GM19324 (cell line): ENCODE measurements around the gene AFF4.
"Not testable (repeated sequence)": the region's sequence is repeated elsewhere in the genome, so short reads cannot be mapped to it uniquely, and the experiment has no call there.

ENCODE experiments used
- ATAC-seq: cut with Tn5 transposase; IDR thresholded peaks from one replicate; pipeline ENCODE4 v1.9.1; 2021; ENCODE audit warnings: mild to moderate bottlenecking, moderate library complexity; ENCODE audit not compliant: unreplicated experiment, low FRiP score

AFF4 gene

GRCh38 chr5:132956166-132956799 lies 7.2 kb downstream of the AFF4 start:
- ATAC-seq, result not testable (repeated sequence)

DNA sequence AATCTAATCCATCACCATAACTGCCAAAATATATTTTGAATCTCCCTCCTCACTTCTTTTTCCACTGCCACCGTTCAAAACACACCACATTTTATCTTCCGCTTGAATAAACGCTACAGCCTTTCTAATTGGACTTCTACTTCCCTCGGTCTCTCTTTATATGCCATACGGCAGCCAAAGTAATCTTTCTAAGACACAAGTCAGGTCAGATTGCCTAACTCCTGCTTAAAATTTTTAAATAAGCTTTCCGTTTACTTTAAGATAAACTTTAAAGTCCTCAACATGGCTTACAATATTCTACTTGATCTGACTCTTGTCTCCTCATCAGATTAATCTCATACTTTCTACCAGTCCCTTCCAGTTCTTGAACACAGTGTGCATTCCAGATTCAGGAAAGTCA lies 9.7 kb downstream of the AFF4 start:
- ATAC-seq, result no peak

DNA sequence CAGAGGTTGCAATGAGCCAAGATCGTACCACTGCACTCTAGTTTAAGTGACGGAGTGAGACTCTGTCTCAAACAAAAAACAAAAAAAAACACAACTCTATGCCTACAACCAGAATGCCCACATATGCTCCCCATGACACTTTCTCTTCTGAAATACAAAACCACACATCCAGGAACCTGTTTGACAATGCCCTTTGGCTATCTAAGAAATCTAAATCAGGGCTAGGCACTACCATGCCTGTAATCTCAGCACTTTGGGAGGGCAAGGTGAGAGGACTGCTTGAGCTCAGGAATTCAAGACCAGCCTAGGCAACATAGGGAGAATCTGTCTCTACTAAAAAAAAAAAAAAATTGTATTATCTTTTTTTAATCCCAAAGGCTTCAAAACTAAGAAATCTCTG lies 10.6 kb downstream of the AFF4 start:
- no peak for ATAC-seq

- no peak for ATAC-seq
Measured at GRCh38 chr5:132951897-132952296, 11.5 kb downstream of the AFF4 start.

DNA sequence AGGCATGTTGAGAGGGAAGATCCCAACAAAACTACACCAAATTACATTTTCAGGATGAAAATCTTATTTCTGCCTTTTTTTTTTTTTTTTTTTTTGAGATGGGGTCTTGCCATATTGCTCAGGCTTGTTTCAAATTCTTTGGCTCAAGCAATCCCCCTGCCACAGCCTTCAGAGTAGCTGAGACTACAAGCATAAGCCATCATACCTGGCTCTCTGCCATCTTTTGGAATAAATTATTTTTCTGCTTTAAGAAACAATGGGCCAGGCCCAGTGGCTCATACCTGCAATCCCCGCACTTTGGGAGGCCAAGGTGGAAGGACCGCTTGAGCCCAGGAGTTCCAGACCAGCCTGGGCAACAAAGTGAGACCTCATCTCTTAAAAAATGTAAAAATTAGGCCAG lies 14.3 kb downstream of the AFF4 start:
- no peak for ATAC-seq

- no peak for ATAC-seq
Measured at GRCh38 chr5:132947671-132948070, 15.8 kb downstream of the AFF4 start.

DNA sequence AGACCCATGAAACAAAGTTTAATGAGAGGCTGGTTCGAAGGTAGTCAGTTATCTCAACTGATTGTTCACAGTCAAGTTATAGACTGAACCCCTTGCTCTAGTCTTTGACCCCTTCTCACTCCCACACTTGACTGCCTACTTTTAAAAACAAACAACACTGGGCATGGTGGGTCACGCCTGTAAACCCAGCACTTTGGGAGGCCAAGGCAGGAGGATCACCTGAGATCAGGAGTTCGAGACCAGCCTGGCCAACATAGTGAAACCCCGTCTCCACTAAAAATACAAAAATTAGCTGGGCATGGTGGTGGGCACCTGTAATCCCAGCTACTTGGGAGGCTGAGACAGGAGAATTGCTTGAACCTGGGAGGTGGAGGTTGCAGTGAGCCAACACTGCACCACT lies 18.1 kb downstream of the AFF4 start:
- not testable (repeated sequence) for ATAC-seq

DNA sequence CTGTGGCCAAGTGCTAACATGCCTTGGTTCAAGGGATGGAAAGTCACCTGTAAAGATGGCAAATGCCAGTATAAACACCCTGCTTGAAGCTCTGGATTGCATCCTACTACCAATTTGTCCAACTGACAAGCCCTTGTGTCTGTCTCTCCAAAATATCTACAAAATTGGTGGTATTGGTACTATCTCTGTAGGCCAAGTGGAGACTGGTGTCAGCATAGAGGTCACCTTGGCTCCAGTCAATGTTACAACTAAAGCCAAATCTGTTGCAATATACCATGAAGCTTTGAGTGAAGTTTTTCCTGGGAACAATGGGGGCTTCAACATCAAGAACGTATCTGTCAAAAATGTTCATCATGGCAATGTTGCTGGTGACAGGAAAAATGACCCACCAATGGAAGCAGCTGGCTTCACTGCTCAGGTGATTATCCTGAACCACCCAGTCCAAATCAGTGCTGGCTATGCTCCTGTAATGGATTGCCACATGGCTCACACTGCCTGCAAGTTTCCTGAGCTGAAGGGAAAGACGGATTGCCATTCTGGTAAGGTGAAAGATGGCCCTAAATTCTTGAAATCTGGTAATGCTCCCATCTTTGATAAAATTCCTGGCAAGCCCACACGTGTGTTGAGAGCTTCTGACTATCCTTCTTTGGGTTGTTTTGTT lies 19.9 kb downstream of the AFF4 start:
- no peak for ATAC-seq

DNA sequence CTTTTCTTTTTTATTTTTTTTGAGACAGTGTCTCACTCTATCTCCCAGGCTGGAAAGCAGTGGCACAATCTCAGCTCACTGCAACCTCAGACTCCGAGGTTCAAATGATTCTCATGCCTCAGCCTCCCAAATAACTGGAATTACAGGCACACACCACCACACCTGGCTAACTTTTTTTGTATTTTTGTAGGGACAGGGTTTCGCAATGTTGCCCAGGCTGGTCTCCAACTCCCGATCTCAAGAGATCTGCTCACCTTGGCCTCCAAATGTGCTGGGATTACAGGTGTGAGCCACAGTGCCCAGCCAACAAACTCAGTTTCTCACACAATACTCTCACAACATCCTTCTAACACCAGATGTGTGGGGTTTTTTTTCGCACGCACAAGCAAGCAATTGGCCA lies 22.1 kb downstream of the AFF4 start:
- ATAC-seq, result no peak

DNA sequence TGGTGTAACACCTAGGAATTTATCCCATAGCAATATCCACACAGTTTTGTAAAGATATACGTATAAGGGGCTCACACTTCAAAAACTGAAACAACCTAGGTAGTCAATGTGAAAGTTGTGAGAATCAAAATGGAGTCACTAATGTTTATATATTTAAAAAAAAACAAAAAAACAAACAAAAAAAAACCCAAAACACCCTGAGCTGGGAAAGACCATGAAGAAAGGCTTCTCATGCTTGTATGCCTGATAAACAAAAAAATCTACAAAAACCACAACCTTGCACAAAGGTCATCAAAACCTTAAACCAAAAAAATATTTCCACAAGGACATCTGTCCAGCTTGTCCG lies 35.4 kb downstream of the AFF4 start:
- ATAC-seq, result no peak

GRCh38 chr5:132927355-132928061 lies 35.9 kb downstream of the AFF4 start:
- ATAC-seq, result no peak

- ATAC-seq, result no peak
Measured at GRCh38 chr5:132926437-132926836, 37.0 kb downstream of the AFF4 start.

- ATAC-seq, result no peak
Measured at GRCh38 chr5:132916086-132916485, 47.3 kb downstream of the AFF4 start.

DNA sequence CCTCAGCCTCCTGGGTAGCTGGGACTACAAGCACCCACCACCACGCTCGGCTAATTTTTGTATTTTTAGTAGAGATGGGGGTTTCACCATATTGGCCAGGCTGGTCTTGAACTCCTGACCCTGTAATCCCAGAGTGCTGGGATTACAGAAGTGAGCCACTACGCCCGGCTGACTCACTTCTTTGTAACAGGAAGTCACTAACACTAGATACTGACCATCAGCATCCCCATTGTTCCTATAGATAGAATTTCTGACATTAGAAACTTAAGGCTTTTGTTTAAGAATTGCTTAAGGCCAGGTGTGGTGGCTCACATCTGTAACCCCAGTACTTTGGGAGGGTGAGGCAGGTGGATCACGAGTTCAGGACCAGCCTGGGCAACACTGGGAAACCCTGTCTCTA lies 47.8 kb downstream of the AFF4 start:
- no peak for ATAC-seq

DNA sequence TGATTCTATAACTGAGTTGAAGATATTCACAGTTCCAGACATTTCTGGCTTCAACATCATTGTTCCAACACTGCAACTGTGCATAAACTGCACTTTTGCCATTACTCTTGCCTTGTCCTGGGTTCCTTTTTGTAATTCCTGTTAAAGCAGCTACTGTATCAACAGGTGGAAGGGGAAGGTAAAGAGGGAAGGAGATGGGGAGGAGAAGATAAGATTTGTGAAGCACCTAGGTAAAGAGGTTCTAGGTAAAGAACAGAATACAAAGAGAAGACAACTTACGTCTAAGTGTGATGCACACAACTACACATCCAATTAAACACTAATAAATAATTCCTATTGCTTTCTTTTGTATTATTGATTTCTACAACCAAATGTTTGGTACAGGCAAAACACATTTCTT lies 53.7 kb downstream of the AFF4 start:
- no peak for ATAC-seq

GRCh38 chr5:132907161-132907560 lies 56.3 kb downstream of the AFF4 start:
- ATAC-seq, result no peak

GRCh38 chr5:132905938-132906337 lies 57.5 kb downstream of the AFF4 start:
- ATAC-seq, result no peak

DNA sequence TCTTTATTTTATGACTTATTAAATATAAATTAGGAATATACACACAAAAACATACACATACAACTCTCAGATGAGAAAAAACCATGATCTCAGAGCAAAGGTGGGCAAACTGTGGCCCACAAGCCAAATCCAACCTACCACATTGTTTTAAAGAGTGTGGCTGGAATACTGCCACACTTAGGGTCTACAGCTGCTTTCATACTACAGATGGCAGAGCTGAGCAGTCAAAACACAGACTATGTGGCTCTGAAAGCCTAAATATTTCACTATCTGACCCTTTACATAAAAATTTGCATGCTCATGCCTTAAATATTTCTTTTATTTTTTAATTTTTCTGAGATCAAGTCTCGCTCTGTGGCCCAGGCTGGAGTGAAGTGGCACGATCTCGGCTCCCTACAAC lies 61.7 kb downstream of the AFF4 start:
- no peak for ATAC-seq

DNA sequence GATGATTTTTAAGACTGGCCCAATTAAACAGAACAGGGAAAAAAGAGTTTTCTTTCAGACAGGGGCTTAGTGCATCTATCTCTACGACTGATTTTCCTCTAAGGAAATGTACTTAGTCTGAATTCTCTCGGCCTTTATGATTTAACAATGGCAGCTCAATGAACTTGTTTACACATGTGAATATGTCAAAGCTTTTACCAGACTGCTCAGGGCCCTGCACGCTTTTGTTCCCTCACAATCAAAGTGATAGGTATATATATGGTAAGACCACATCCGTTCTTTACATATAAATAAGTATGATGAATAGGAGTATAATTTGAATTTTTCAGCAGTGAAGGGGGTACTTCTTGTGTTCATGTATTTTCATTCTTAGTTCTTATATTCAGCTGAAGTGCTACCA lies 62.4 kb downstream of the AFF4 start:
- ATAC-seq, result no peak

- ATAC-seq, result no peak
Measured at GRCh38 chr5:132898094-132898493, 65.3 kb downstream of the AFF4 start.

DNA sequence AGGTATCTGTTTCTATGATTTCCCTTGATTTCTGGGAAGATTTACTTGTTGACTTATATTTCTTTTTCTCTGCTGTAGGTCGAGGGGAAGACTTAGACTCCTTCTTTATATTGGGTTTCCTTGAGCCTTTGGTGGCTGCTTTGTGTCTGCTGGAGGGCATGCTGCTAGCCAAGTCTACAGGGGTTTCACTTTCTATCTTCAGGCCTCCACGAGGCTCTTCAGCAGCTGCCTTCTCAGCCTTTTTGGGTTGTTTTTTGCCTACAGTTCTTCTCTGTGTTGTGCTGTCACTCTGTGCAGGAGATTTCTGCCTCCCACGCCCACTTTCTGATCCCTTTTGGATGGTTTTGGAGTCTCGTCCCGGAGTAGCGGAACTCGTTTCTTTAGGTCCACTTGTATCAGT lies 66.7 kb downstream of the AFF4 start:
- ATAC-seq, result no peak

DNA sequence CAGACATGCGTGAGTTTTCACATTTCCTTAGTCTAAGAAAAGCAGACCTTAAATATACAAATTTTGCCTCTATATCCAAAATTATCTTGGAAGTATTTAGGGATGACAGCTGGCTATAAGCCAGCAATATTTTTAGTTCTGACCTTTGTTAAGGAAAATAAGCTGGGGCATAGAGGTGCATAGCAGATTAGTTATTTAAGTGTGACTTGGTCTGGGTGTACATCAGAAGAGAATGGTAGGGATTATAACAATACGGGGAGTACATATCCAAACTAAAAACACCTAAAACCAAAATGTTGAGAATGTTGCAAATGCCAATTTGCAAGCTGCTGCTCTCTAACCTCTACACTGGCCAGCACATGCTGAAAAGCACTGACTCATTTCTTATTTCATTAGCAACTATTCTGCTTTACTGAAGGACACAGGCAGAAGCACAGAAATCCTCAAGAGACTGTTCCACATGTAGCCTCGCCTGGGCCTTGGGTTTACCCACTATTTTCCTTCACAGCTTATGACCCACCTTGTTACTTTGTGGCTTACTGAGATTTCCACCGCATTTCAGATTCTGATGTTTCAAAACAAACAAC lies 67.6 kb downstream of the AFF4 start:
- no peak for ATAC-seq
